SK-N-SH treated with all-trans-retinoic acid at 6 μM for 48 hours (cell line): ENCODE results near the gene EML4.
A peak's percentile ranks its signal among the peaks of the same experiment; 100 is the strongest.

Experiments
- ATAC-seq: fragments of 200-7000 bp; cut with Tn5 transposase; 3 replicates; pipeline ENCODE4 v1.9.1; 2020; ENCODE audit warnings: mild to moderate bottlenecking, moderate library complexity
- ARNTL ChIP-seq: fragments of 450-650 bp; formaldehyde crosslinking; IDR thresholded peaks from 2 replicates; pipeline ENCODE4 v1.5.0; 2020; ENCODE audit warnings: low read depth, mild to moderate bottlenecking, moderate library complexity, borderline replicate concordance
- BACH2 ChIP-seq: fragments of 250-450 bp; sonication (Bioruptor Pico); IDR thresholded peaks from 2 replicates; pipeline ENCODE4 v1.9.0; 2021; ENCODE audit warnings: mild to moderate bottlenecking, borderline replicate concordance
- CSDC2 ChIP-seq: fragments of 250-450 bp; sonication (Bioruptor Pico); IDR thresholded peaks from 2 replicates; pipeline ENCODE4 v1.5.0; 2020; ENCODE audit warnings: mild to moderate bottlenecking, moderate library complexity
- ESRRG ChIP-seq: fragments of 250-450 bp; sonication (Bioruptor Pico); IDR thresholded peaks from 2 replicates; pipeline ENCODE4 v1.6.1; 2021; ENCODE audit warnings: mild to moderate bottlenecking
- GLIS3 ChIP-seq: fragments of 250-450 bp; sonication (Bioruptor Pico); IDR thresholded peaks from 2 replicates; pipeline ENCODE4 v1.5.0; 2020; ENCODE audit warnings: mild to moderate bottlenecking, moderate library complexity
- ISL1 ChIP-seq: fragments of 250-450 bp; sonication (Bioruptor Pico); IDR thresholded peaks from 2 replicates; pipeline ENCODE4 v2.1.2; 2022; ENCODE audit warnings: mild to moderate bottlenecking, moderate library complexity
- OSR1 ChIP-seq: fragments of 250-450 bp; sonication (Bioruptor Pico); IDR thresholded peaks from 2 replicates; pipeline ENCODE4 v1.8.0; 2022; ENCODE audit warnings: moderate library complexity, mild to moderate bottlenecking, inconsistent platforms
- PPARA ChIP-seq: fragments of 250-450 bp; sonication (Bioruptor Pico); IDR thresholded peaks from 2 replicates; pipeline ENCODE4 v1.5.0; 2020; ENCODE audit warnings: mild to moderate bottlenecking, borderline replicate concordance
- RARB ChIP-seq: fragments of 250-450 bp; sonication (Bioruptor Pico); IDR thresholded peaks from 2 replicates; pipeline ENCODE4 v1.8.0; 2021; ENCODE audit warnings: mild to moderate bottlenecking, moderate library complexity
- SNAI2 ChIP-seq: fragments of 250-450 bp; sonication (Bioruptor Pico); IDR thresholded peaks from 2 replicates; pipeline ENCODE4 v1.5.0; 2020; ENCODE audit warnings: mild to moderate bottlenecking, moderate library complexity
- TCF4 ChIP-seq: fragments of 250-450 bp; sonication (Bioruptor Pico); IDR thresholded peaks from 2 replicates; pipeline ENCODE4 v1.8.0; 2021; ENCODE audit warnings: mild to moderate bottlenecking, moderate library complexity, borderline replicate concordance
- TOX ChIP-seq: fragments of 250-450 bp; sonication (Bioruptor Pico); IDR thresholded peaks from 2 replicates; pipeline ENCODE4 v1.8.0; 2021; ENCODE audit warnings: mild to moderate bottlenecking, moderate library complexity, borderline replicate concordance
- ZFP3 ChIP-seq: fragments of 250-450 bp; sonication (Bioruptor Pico); IDR thresholded peaks from 2 replicates; pipeline ENCODE4 v1.5.0; 2020; ENCODE audit warnings: mild to moderate bottlenecking, moderate library complexity
- ZFP30 ChIP-seq: fragments of 450-650 bp; formaldehyde crosslinking; IDR thresholded peaks from 2 replicates; pipeline ENCODE4 v1.5.0; 2022; ENCODE audit warnings: mild to moderate bottlenecking, moderate library complexity
- ZNF565 ChIP-seq: fragments of 450-650 bp; formaldehyde crosslinking; conservative IDR thresholded peaks from 2 replicates; pipeline ENCODE4 v1.5.0; 2020; ENCODE audit warnings: low read depth, mild to moderate bottlenecking, moderate library complexity
- ZNF70 ChIP-seq: fragments of 450-650 bp; formaldehyde crosslinking; IDR thresholded peaks from 2 replicates; pipeline ENCODE4 v1.5.0; 2020; ENCODE audit warnings: mild to moderate bottlenecking, moderate library complexity
- ZNF8 ChIP-seq: fragments of 450-650 bp; formaldehyde crosslinking; IDR thresholded peaks from 2 replicates; pipeline ENCODE4 v1.5.0; 2020; ENCODE audit warnings: mild to moderate bottlenecking, moderate library complexity
- TF ChIP-seq, protein P1 (sequence below): fragments of 250-450 bp; sonication (Bioruptor Pico); IDR thresholded peaks from 2 replicates; pipeline ENCODE4 v1.5.0; 2020; ENCODE audit warnings: mild to moderate bottlenecking, moderate library complexity
- TF ChIP-seq, protein P2 (sequence below): fragments of 250-450 bp; sonication (Bioruptor Pico); IDR thresholded peaks from 2 replicates; pipeline ENCODE4 v1.5.1; 2020; ENCODE audit warnings: low read depth, mild to moderate bottlenecking, moderate library complexity
- TF ChIP-seq, protein P3 (sequence below): fragments of 250-450 bp; sonication (Bioruptor Pico); IDR thresholded peaks from 2 replicates; pipeline ENCODE4 v1.8.0; 2021; ENCODE audit warnings: low read depth, mild to moderate bottlenecking, moderate library complexity, borderline replicate concordance

EML4 gene

DNA sequence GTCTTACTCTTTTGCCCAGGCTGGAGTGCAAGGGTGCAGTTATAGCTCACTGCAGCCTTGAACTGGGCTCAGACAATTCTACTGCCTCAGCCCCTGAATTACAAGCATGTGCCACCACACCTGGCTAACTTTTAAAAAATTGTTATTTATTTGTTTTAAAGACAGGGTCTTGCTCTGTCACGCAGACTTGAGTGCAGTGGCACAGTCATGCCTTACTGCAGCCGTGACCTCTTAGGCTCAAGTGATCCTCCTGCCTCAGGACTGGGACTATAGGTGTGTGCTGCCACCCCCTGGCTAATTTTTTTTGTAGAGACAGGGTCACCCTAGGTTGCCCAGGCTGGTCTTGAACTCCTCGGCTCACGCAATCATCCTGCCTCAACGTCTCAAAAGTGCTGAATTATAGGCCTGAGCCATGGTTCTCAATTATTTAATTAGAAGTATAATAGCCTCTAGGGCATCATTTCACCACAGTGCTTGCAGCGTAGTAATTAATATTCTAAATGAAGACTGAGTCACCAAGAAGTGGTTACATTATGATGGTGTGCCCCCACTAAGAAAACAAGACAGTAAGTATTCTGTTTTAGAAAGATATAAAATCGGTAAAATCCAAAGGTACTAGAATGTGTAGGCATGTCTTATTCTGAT, 69.6 kb downstream of the EML4 start:
- TF ChIP-seq PPARA (CRISPR knock-in tag) = no peak
- no peak for TF ChIP-seq OSR1 (CRISPR knock-in tag)
- no peak for TF ChIP-seq ZFP30 (CRISPR knock-in tag)
- no peak for TF ChIP-seq ISL1 (CRISPR knock-in tag)
- TF ChIP-seq ZNF70 (CRISPR knock-in tag) = no peak
- TF ChIP-seq, protein P1, sequence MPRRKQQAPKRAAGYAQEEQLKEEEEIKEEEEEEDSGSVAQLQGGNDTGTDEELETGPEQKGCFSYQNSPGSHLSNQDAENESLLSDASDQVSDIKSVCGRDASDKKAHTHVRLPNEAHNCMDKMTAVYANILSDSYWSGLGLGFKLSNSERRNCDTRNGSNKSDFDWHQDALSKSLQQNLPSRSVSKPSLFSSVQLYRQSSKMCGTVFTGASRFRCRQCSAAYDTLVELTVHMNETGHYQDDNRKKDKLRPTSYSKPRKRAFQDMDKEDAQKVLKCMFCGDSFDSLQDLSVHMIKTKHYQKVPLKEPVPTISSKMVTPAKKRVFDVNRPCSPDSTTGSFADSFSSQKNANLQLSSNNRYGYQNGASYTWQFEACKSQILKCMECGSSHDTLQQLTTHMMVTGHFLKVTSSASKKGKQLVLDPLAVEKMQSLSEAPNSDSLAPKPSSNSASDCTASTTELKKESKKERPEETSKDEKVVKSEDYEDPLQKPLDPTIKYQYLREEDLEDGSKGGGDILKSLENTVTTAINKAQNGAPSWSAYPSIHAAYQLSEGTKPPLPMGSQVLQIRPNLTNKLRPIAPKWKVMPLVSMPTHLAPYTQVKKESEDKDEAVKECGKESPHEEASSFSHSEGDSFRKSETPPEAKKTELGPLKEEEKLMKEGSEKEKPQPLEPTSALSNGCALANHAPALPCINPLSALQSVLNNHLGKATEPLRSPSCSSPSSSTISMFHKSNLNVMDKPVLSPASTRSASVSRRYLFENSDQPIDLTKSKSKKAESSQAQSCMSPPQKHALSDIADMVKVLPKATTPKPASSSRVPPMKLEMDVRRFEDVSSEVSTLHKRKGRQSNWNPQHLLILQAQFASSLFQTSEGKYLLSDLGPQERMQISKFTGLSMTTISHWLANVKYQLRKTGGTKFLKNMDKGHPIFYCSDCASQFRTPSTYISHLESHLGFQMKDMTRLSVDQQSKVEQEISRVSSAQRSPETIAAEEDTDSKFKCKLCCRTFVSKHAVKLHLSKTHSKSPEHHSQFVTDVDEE (CRISPR knock-in tag) = no peak
- no peak for TF ChIP-seq TOX
- TF ChIP-seq GLIS3 (CRISPR knock-in tag) = no peak
- TF ChIP-seq, protein P2, sequence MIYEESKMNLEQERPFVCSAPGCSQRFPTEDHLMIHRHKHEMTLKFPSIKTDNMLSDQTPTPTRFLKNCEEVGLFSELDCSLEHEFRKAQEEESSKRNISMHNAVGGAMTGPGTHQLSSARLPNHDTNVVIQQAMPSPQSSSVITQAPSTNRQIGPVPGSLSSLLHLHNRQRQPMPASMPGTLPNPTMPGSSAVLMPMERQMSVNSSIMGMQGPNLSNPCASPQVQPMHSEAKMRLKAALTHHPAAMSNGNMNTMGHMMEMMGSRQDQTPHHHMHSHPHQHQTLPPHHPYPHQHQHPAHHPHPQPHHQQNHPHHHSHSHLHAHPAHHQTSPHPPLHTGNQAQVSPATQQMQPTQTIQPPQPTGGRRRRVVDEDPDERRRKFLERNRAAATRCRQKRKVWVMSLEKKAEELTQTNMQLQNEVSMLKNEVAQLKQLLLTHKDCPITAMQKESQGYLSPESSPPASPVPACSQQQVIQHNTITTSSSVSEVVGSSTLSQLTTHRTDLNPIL (CRISPR knock-in tag) = no peak
- TF ChIP-seq, protein P3, sequence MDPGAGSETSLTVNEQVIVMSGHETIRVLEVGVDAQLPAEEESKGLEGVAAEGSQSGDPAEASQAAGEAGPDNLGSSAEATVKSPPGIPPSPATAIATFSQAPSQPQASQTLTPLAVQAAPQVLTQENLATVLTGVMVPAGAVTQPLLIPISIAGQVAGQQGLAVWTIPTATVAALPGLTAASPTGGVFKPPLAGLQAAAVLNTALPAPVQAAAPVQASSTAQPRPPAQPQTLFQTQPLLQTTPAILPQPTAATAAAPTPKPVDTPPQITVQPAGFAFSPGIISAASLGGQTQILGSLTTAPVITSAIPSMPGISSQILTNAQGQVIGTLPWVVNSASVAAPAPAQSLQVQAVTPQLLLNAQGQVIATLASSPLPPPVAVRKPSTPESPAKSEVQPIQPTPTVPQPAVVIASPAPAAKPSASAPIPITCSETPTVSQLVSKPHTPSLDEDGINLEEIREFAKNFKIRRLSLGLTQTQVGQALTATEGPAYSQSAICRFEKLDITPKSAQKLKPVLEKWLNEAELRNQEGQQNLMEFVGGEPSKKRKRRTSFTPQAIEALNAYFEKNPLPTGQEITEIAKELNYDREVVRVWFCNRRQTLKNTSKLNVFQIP (CRISPR knock-in tag) = no peak
- no peak for TF ChIP-seq CSDC2 (CRISPR knock-in tag)
- no peak for TF ChIP-seq BACH2 (CRISPR knock-in tag)
- ATAC-seq = peak; percentile 78

DNA sequence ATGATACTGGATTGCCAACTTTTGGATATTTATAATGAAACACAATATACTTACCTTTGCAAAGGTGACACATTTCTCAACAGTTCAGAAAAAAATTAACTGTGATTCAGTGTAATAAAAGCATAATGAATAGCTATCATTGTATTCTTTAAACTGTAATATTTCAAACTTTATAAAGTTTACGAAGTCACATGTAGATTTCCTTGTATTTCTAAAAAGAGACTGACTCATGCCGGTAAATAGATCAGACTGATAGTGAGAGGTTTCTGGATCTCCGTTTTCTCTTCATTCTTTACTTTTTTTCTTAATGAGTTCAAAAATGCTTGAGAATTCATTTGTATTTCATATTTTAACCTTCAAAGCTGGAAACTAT, 70.1 kb downstream of the EML4 start:
- TF ChIP-seq, protein P3 (CRISPR knock-in tag) = no peak
- TF ChIP-seq ISL1 (CRISPR knock-in tag) (no peak), TCF4 (CRISPR knock-in tag) (no peak), PPARA (CRISPR knock-in tag) (no peak), ZNF70 (CRISPR knock-in tag) (no peak), RARB (CRISPR knock-in tag) (no peak), ZNF8 (CRISPR knock-in tag) (no peak), ZFP3 (CRISPR knock-in tag) (no peak), GLIS3 (CRISPR knock-in tag) (no peak), ZNF565 (CRISPR knock-in tag) (no peak)
- TF ChIP-seq, protein P2 (CRISPR knock-in tag) = no peak
- ATAC-seq = peak; percentile 33; the same call in 1 of the 3 replicates

DNA sequence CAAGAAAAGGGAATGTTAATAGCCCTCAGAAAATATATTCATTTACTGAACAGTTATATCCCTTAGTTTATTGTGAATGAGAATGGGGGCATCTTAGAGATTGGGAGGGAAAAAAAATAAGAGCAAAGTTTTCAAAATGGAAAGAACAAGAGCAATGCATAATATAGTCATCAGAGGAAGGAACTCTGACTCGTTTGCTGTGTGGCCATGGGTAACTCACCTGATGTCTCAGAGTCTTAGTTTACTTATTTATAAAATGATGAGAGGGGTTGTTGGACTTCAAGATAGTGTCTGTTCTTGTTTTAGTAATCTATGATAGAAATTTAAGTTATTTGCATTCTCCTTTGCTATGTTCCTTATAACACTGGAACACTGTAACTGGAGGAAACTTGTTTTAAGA, 70.7 kb downstream of the EML4 start:
- TF ChIP-seq BACH2 (CRISPR knock-in tag) (no peak), ARNTL (no peak), ZFP3 (CRISPR knock-in tag) (no peak), ESRRG (CRISPR knock-in tag) (no peak), SNAI2 (CRISPR knock-in tag) (no peak), ISL1 (CRISPR knock-in tag) (no peak), TCF4 (CRISPR knock-in tag) (no peak), RARB (CRISPR knock-in tag) (no peak), ZNF565 (CRISPR knock-in tag) (no peak)
- TF ChIP-seq, protein P3 (CRISPR knock-in tag) = no peak
- TF ChIP-seq, protein P2 (CRISPR knock-in tag) = no peak
- TF ChIP-seq, protein P1 (CRISPR knock-in tag) = no peak
- no peak for ATAC-seq
